Limb (tissue), 2 donors: ENCODE measurements around the gene AMZ1.

Source experiments
- DNase-seq, 2 donors: peaks; one replicate each; pipeline ENCODE4 v3.0.0-alpha.2; 2016; ENCODE audit errors: extremely low spot score in 2 of 2

AMZ1 gene

GRCh38 chr7:2750004-2750407, 62.0 kb downstream of the AMZ1 start:
- DNase-seq: no peak

GRCh38 chr7:2751086-2751485, 63.1 kb downstream of the AMZ1 start:
- DNase-seq: no peak

- DNase-seq: no peak
Observed at GRCh38 chr7:2753148-2753547, 65.1 kb downstream of the AMZ1 start.

- no peak for DNase-seq
Observed at GRCh38 chr7:2754086-2754485, 66.1 kb downstream of the AMZ1 start.

GRCh38 chr7:2754912-2755311, 66.9 kb downstream of the AMZ1 start:
- no peak for DNase-seq

- DNase-seq: no peak
Observed at GRCh38 chr7:2755531-2755930, 67.5 kb downstream of the AMZ1 start.

DNA sequence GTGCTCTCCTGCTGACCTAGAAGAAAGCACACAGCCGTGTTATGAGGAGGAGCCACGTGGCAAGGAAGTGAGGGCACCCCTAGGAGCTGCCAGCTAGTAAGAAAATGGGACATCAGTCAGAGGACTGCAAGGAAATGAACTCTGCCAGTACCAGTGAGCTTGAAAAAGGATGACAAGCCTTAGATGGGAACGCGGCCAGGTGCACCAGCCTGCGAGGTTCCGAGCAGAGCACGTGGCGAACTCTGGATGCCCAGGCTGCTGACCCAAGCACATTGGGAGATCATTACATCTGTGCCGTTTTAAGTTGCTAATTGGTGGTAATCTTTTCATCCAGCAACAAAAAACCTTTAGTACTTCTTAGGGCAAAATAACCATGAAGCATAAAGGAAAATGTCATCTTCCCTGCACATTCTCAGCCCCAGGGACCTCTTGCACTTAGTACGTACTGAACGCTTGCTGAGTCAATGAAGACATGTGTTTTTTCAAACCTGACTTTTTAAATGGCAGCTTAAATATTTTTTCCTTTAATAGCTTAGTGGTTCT, 69.4 kb downstream of the AMZ1 start:
- DNase-seq: no peak

DNA sequence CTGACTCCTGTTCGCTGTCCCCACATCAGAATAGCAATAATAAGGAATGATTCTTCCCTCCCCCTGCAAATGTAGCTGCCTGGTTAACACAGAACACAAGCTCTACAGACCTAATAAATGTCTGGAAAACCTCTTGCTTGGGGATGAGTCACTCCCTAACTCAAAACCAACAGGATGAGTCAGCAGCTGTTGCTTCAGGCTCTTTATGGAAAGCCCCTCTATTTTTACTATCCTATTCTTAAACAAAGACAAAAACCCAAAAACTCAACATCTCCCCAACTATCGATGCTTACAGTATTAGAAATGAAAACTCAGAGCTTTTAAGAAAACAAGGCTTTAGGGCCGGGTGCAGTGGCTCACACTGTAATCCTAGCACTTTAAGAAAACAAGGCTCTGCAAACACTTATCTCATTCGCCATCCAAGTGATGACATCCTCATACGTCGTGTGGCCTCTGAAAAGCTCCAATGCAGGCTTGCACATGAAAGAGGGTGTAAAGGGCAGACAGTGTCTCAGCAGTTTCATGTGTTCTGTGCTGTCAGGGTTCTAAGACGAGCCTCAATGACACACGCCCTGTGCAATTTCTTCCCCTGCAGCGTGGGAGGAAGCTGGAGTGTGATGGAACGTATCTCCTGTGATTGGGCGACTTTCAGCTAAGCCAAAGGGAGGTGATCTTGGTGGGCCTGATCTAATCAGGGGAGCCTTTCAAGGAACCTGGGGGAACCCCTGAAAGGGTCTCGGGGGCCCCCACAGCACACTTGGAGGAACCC, 70.1 kb downstream of the AMZ1 start:
- DNase-seq: peak in 1 of 2 donors; percentile 79

DNA sequence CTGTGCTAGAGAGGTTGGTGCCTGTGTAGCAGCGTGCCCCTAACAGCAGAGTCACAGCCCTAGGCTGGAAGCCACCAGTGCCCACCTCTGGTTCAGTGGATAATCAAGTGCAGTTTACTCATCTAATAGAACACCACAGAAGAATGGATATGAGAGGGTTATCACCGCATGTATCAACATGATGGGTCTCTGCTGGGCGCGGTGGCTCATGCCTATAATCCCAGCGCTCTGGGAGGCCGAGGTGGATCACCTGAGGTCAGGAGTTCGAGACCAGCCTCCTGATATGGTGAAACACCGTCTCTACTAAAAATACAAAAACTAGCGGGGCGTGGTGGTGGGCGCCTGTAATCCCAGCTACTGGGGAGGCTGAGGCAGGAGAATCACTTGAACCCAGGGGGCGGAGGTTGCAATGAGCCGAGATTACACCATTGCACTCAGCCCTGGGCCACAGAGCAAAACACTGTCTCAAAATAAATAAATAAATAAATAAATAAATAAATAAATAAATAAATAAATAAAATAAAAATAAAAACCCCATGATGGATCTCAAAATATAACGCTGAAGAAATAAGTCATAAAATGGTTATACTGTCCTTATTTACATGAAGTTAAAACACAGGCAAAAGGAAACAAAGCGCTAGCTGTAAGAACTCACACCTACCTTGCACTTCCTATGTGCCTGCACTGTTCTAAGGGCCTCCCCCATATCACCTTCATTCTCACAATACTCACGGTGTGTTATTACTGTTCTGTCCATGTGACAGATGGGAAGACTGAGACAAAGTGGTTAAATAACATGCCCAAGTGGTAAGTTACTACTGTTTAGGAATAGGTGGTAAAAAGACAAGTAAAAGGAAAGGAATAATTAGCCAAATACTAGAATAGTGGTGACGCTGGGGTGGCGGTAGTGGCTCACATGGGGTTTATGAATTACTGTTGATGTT, 70.9 kb downstream of the AMZ1 start:
- no peak for DNase-seq

DNA sequence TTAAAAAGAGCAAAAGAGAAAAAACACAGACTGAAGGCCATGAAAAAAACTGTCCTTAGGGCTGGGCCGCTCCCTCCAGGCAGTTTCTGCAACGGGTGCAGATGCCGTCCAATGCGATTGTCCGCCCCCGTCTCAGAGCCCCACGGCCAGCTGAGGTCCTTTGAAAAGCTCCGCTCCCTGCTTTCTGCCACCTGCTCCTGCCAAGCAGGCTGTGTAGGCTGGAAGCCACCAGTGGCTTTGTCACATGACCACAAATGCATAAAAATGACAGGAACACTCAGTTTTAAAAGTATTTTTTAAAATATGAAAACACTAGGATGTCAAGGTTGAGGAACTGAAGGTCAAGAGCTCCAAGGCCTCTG, 71.7 kb downstream of the AMZ1 start:
- DNase-seq: peak; percentile 56 to 58

DNA sequence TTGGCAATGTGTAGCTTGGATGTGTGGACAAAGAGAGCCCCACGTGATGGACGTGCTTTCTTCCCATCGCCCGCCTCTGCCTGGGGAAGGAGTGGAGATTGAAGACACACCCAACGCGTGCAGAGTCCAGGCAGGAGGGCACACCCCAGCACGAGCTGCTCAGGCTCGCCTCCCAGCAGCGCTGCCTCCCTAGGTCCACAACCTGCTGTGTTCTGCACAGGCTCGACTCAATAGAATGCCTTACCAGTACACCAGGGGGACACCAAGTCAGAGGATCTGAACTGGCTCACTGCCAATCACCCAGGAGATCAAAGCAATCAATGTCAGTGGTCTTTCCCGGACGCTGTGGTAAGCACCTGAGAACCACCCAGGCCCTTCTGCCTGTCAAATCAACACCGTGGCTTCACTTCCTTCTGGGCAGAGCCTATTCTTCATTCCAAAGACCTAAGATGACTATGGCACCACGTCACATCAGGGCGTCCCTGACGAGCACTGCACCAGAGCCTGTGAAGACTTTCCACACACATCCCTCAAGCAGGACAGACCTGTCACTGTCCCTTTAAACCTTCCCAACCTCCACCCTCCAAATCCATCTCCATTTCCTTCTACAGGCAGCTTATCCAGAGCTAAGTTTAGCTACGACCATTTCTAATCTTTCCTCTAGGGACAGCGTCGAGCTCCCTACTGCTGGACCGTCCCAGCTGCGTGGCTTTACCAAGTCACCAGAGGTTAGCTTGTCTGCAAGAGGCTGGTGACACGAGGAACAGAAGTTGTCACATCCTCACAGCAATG, 72.3 kb downstream of the AMZ1 start:
- DNase-seq: peak; percentile 38 to 45

DNA sequence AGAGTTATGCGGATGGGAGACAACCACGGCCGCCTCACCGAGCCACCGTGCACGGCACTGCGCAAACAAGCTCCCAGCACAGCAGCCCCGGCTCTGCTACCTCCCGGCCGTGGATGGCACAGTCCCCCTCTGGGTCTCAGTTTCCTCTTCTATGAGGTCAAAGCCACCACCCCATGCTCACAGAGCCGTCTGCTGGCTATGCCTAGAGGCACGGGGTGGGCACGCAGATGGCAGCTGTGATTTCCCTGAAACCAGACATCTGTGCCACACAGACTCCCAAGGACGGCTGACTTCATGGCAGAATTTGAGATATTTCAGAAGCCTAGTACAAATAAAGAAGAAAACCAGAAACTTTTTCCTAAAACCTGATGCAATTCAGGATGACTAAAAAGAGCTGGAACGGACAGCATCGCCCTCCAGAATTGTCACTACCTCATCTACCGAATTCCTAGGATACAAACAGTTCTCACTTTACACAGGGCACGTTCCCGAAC, 73.2 kb downstream of the AMZ1 start:
- no peak for DNase-seq

GRCh38 chr7:2761801-2762497, 73.9 kb downstream of the AMZ1 start:
- no peak for DNase-seq

- no peak for DNase-seq
Observed at GRCh38 chr7:2763597-2763996, 75.6 kb downstream of the AMZ1 start.

DNA sequence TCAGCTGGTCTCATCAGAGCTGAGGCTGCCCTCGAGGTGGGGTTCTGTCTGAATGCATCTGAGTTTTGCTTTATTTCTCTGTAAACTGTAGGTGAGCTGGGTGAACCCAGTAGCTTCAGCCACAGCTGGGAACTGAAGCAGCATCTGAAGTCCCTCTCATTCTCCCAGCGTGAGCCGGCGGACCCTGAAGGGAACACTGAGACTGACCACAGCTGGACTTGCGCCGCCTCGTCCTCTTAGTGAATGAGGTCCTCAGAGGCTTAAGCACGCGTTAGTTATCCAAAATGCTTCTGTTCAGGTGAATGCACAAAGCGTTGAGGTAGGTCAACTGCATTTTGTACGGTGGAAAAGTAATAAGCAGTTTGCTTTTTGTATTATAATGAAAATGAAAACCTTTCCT, 76.6 kb downstream of the AMZ1 start:
- DNase-seq: no peak
